Dendritic cell treated with granulocyte-macrophage colony-stimulating factor and Interleukin-4, amounts not matched to agents 40 ng/mL and 50 ng/mL, for 4 days (primary cell): Measurements from ENCODE around the gene KCNMA1.

Experiments
- H3K27ac Mint-ChIP-seq: one replicate; pipeline ENCODE4 v1.8.0; 2022; ENCODE audit warnings: mild to moderate bottlenecking, mixed read lengths
- H3K27me3 Mint-ChIP-seq: one replicate; pipeline ENCODE4 v1.8.0; 2022; ENCODE audit warnings: mild to moderate bottlenecking, mixed read lengths
- H3K36me3 Mint-ChIP-seq: one replicate; pipeline ENCODE4 v1.8.0; 2022; ENCODE audit warnings: low read depth, mixed read lengths
- H3K4me1 Mint-ChIP-seq: one replicate; pipeline ENCODE4 v1.8.0; 2022; ENCODE audit warnings: low read depth, mixed read lengths
- H3K4me3 Mint-ChIP-seq: one replicate; pipeline ENCODE4 v1.8.0; 2022; ENCODE audit warnings: mild to moderate bottlenecking, moderate library complexity, mixed read lengths
- H3K9me3 Mint-ChIP-seq: one replicate; pipeline ENCODE4 v1.8.0; 2022; ENCODE audit warnings: mixed read lengths
- intact Hi-C: fragments of 100-400 bp; cut with micrococcal nuclease; formaldehyde crosslinking; loops from one replicate; pipeline ENCODE4 v1.15.0; 2022

Gene KCNMA1

GRCh38 chr10:77106676-77107075, 530.9 kb downstream of the KCNMA1 start:
- no peak overlapping the region for H3K27ac Mint-ChIP-seq
- no peaks in the 10 kb centered on the region for H3K9me3 Mint-ChIP-seq
- H3K36me3 Mint-ChIP-seq, result no peaks in the 10 kb centered on the region
- no peaks in the 10 kb centered on the region for H3K4me1 Mint-ChIP-seq
- H3K27me3 Mint-ChIP-seq, result peaks cover 17% of the 10 kb centered on the region
- intact Hi-C loops, result no loop called here
- H3K4me3 Mint-ChIP-seq, result no peak overlapping the region

GRCh38 chr10:77105761-77106221, 531.8 kb downstream of the KCNMA1 start:
- Mint-ChIP-seq H3K4me3 (no peak overlapping the region), H3K4me1 (no peaks in the 10 kb centered on the region), H3K36me3 (no peaks in the 10 kb centered on the region), H3K27ac (no peak overlapping the region), H3K9me3 (no peaks in the 10 kb centered on the region), H3K27me3 (peaks cover 17% of the 10 kb centered on the region)
- intact Hi-C loops, result no loop called here

GRCh38 chr10:77104459-77104980, 533.1 kb downstream of the KCNMA1 start:
- Mint-ChIP-seq H3K9me3 (no peaks in the 10 kb centered on the region), H3K4me3 (no peak overlapping the region), H3K4me1 (no peaks in the 10 kb centered on the region), H3K36me3 (no peaks in the 10 kb centered on the region), H3K27ac (no peak overlapping the region), H3K27me3 (peaks cover 14% of the 10 kb centered on the region)
- intact Hi-C loops, result no loop called here

- no peaks in the 10 kb centered on the region for H3K4me1 Mint-ChIP-seq
- peaks cover 12% of the 10 kb centered on the region for H3K27me3 Mint-ChIP-seq
- H3K4me3 Mint-ChIP-seq, result no peak overlapping the region
- H3K27ac Mint-ChIP-seq, result no peak overlapping the region
- intact Hi-C loops, result no loop called here
- H3K36me3 Mint-ChIP-seq, result no peaks in the 10 kb centered on the region
- no peaks in the 10 kb centered on the region for H3K9me3 Mint-ChIP-seq
Observed at GRCh38 chr10:77103213-77103612, 534.4 kb downstream of the KCNMA1 start.

- Mint-ChIP-seq H3K4me1 (no peaks in the 10 kb centered on the region), H3K27me3 (peaks cover 13% of the 10 kb centered on the region), H3K36me3 (no peaks in the 10 kb centered on the region), H3K27ac (no peak overlapping the region), H3K4me3 (no peak overlapping the region), H3K9me3 (no peaks in the 10 kb centered on the region)
- intact Hi-C loops, result no loop called here
Observed at GRCh38 chr10:77101341-77101740, 536.3 kb downstream of the KCNMA1 start.

- intact Hi-C loops, result no loop called here
- H3K36me3 Mint-ChIP-seq, result no peaks in the 10 kb centered on the region
- H3K4me1 Mint-ChIP-seq, result no peaks in the 10 kb centered on the region
- H3K27ac Mint-ChIP-seq, result no peak overlapping the region
- H3K9me3 Mint-ChIP-seq, result no peaks in the 10 kb centered on the region
- peaks cover 12% of the 10 kb centered on the region for H3K27me3 Mint-ChIP-seq
- no peak overlapping the region for H3K4me3 Mint-ChIP-seq
Observed at GRCh38 chr10:77099136-77099535, 538.5 kb downstream of the KCNMA1 start.

- no peaks in the 10 kb centered on the region for H3K9me3 Mint-ChIP-seq
- H3K36me3 Mint-ChIP-seq, result no peaks in the 10 kb centered on the region
- peaks cover 10% of the 10 kb centered on the region for H3K27me3 Mint-ChIP-seq
- H3K4me3 Mint-ChIP-seq, result no peak overlapping the region
- H3K4me1 Mint-ChIP-seq, result no peaks in the 10 kb centered on the region
- H3K27ac Mint-ChIP-seq, result no peak overlapping the region
- intact Hi-C loops, result no loop called here
Observed at GRCh38 chr10:77097625-77098024, 540.0 kb downstream of the KCNMA1 start.

GRCh38 chr10:77093126-77093525, 544.5 kb downstream of the KCNMA1 start:
- Mint-ChIP-seq H3K27ac (no peak overlapping the region), H3K27me3 (peaks cover 9% of the 10 kb centered on the region), H3K9me3 (no peaks in the 10 kb centered on the region), H3K4me1 (no peaks in the 10 kb centered on the region), H3K4me3 (no peak overlapping the region), H3K36me3 (no peaks in the 10 kb centered on the region)
- intact Hi-C loops, result no loop called here

- intact Hi-C loops, result no loop called here
Observed at GRCh38 chr10:77091597-77092165, 545.9 kb downstream of the KCNMA1 start.

GRCh38 chr10:77090381-77091356, 546.9 kb downstream of the KCNMA1 start:
- intact Hi-C loops, result no loop called here
- Mint-ChIP-seq H3K27ac (no peak overlapping the region), H3K9me3 (no peaks in the 10 kb centered on the region), H3K27me3 (peaks cover 7% of the 10 kb centered on the region), H3K4me1 (no peaks in the 10 kb centered on the region), H3K36me3 (no peaks in the 10 kb centered on the region), H3K4me3 (no peak overlapping the region)

More at GRCh38 chr10:77091597-77092165, 545.9 kb downstream of the KCNMA1 start:
- no peaks in the 10 kb centered on the region for H3K9me3 Mint-ChIP-seq
- H3K36me3 Mint-ChIP-seq, result no peaks in the 10 kb centered on the region
- H3K4me3 Mint-ChIP-seq, result no peak overlapping the region
- peaks cover 7% of the 10 kb centered on the region for H3K27me3 Mint-ChIP-seq
- no peaks in the 10 kb centered on the region for H3K4me1 Mint-ChIP-seq
- H3K27ac Mint-ChIP-seq, result no peak overlapping the region

GRCh38 chr10:77087366-77087765, 550.2 kb downstream of the KCNMA1 start:
- Mint-ChIP-seq H3K36me3 (no peaks in the 10 kb centered on the region), H3K27me3 (peaks cover 13% of the 10 kb centered on the region), H3K4me1 (no peaks in the 10 kb centered on the region), H3K4me3 (no peak overlapping the region), H3K27ac (no peak overlapping the region), H3K9me3 (no peaks in the 10 kb centered on the region)
- intact Hi-C loops, result no loop called here

GRCh38 chr10:77086081-77086480, 551.5 kb downstream of the KCNMA1 start:
- intact Hi-C loops, result no loop called here
- no peak overlapping the region for H3K4me3 Mint-ChIP-seq
- H3K27ac Mint-ChIP-seq, result no peak overlapping the region
- no peaks in the 10 kb centered on the region for H3K36me3 Mint-ChIP-seq
- H3K9me3 Mint-ChIP-seq, result no peaks in the 10 kb centered on the region
- H3K27me3 Mint-ChIP-seq, result peaks cover 15% of the 10 kb centered on the region
- no peaks in the 10 kb centered on the region for H3K4me1 Mint-ChIP-seq

- Mint-ChIP-seq H3K4me1 (peaks cover 5% of the 10 kb centered on the region), H3K9me3 (no peaks in the 10 kb centered on the region), H3K27ac (no peak overlapping the region), H3K4me3 (no peak overlapping the region), H3K27me3 (peaks cover 13% of the 10 kb centered on the region), H3K36me3 (no peaks in the 10 kb centered on the region)
- intact Hi-C loops, result no loop called here
Observed at GRCh38 chr10:77085344-77085743, 552.3 kb downstream of the KCNMA1 start.

GRCh38 chr10:77084431-77085144, 553.0 kb downstream of the KCNMA1 start:
- Mint-ChIP-seq H3K4me3 (no peak overlapping the region), H3K4me1 (peaks cover 13% of the 10 kb centered on the region), H3K27ac (no peak overlapping the region), H3K9me3 (no peaks in the 10 kb centered on the region), H3K36me3 (no peaks in the 10 kb centered on the region), H3K27me3 (peaks cover 11% of the 10 kb centered on the region)
- intact Hi-C loops, result no loop called here
